K562 (cell line): ENCODE data around the gene MYOM3.

Experiments used
- CHD2 ChIP-seq: IDR thresholded peaks from 2 replicates; pipeline ENCODE4 v1.6.1; 2011; ENCODE audit warnings: low read depth, low read length
- FOXJ3 ChIP-seq: sonication (generic); formaldehyde crosslinking; IDR thresholded peaks from 2 replicates; pipeline ENCODE4 v1.4.0; 2020; ENCODE audit warnings: mild to moderate bottlenecking, missing genetic modification reagents
- ILF3 ChIP-seq: fragments of 450-650 bp; IDR thresholded peaks from 2 replicates; pipeline ENCODE4 v1.6.1; 2018; ENCODE audit warnings: antibody characterized with exemption, mild to moderate bottlenecking, moderate library complexity, borderline replicate concordance
- JUNB ChIP-seq: fragments of 450-650 bp; formaldehyde crosslinking; conservative IDR thresholded peaks from 2 replicates; pipeline ENCODE4 v1.4.0; 2020; ENCODE audit warnings: mild to moderate bottlenecking
- KAT2B ChIP-seq: IDR thresholded peaks from one replicate; pipeline ENCODE4 v1.6.1; 2012; ENCODE audit warnings: low read depth, mild to moderate bottlenecking, control low read depth, inconsistent platforms, low read length, moderate library complexity
- L3MBTL2 ChIP-seq: fragments of 450-650 bp; IDR thresholded peaks from 2 replicates; pipeline ENCODE4 v1.6.1; 2016; ENCODE audit warnings: mild to moderate bottlenecking, moderate library complexity
- NCOA4 ChIP-seq: fragments of 450-650 bp; IDR thresholded peaks from 2 replicates; pipeline ENCODE4 v1.6.1; 2018; ENCODE audit warnings: mild to moderate bottlenecking; ENCODE audit not compliant: partially characterized antibody
- POLR2AphosphoS5 ChIP-seq: IDR thresholded peaks from 2 replicates; pipeline ENCODE4 v1.6.1; 2011; ENCODE audit warnings: mild to moderate bottlenecking, low read depth, low read length, moderate library complexity; ENCODE audit not compliant: control insufficient read depth, insufficient read depth
- ZNF263 ChIP-seq: sonication (generic); formaldehyde crosslinking; IDR thresholded peaks from 2 replicates; pipeline ENCODE4 v1.8.0; 2022; ENCODE audit warnings: mild to moderate bottlenecking, missing genetic modification reagents, borderline replicate concordance
- TF ChIP-seq, protein P1 (sequence below), 3 experiments: IDR thresholded peaks in 2 of 3; conservative IDR thresholded peaks in 1 of 3; 2 replicates each; pipeline ENCODE4 v1.5.1; 2011 to 2012; ENCODE audit warnings: low read length in 3 of 3, mild to moderate bottlenecking in 3 of 3, control low read depth in 2 of 3, improper control_type of control experiment in 1 of 3, inconsistent platforms in 1 of 3, low read depth in 1 of 3, mixed read lengths in 1 of 3, moderate library complexity in 1 of 3; ENCODE audit not compliant: insufficient read depth in 2 of 3
- TF ChIP-seq, protein P2 (sequence below): fragments of 450-650 bp; conservative IDR thresholded peaks from 2 replicates; pipeline ENCODE4 v1.6.1; 2016; ENCODE audit warnings: missing genetic modification characterization, low read depth, mild to moderate bottlenecking, missing compliant biosample characterization, moderate library complexity

DNA sequence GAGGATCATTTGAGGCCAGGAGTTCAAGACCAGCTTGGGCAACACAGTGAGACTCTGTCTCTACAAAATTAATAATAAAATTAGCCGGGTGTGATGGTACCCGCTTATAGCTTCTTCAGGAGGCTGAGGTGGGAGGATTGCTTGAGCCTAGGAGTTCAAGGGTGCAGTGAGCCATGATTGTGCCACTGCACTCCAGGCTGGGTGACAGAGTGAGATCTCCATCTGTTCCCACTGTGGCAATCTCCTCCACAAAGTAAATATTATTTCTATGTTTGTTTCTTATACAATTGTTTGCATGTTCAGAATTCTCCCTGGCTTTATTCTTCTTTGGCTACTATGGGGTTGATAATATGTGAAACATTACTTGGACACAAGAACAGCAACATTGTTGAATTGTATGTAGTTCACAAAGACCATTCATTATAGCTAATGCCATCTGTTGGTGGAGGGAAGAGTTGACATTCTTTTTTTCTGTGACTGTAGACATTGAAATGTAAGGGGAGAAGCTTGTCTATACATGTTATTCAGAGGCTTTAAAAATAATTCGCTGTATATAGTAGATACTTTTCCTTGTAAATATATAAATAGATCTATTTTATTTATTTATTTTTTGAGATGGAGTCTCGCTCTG is 84.0 kb downstream of the MYOM3 start:
- TF ChIP-seq, protein P1, sequence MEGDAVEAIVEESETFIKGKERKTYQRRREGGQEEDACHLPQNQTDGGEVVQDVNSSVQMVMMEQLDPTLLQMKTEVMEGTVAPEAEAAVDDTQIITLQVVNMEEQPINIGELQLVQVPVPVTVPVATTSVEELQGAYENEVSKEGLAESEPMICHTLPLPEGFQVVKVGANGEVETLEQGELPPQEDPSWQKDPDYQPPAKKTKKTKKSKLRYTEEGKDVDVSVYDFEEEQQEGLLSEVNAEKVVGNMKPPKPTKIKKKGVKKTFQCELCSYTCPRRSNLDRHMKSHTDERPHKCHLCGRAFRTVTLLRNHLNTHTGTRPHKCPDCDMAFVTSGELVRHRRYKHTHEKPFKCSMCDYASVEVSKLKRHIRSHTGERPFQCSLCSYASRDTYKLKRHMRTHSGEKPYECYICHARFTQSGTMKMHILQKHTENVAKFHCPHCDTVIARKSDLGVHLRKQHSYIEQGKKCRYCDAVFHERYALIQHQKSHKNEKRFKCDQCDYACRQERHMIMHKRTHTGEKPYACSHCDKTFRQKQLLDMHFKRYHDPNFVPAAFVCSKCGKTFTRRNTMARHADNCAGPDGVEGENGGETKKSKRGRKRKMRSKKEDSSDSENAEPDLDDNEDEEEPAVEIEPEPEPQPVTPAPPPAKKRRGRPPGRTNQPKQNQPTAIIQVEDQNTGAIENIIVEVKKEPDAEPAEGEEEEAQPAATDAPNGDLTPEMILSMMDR (IDR thresholded peaks at IDR 0.05 in 2 of 3, conservative IDR thresholded peaks at IDR 0.05 in 1 of 3; ENCODE audit: insufficient read depth in 2 of 3, low read depth in 1 of 3, low read length in 3 of 3), result peak; percentile 31 to 71 (median 43); a peak in 4 of 6 replicates
- no peak for TF ChIP-seq JUNB (CRISPR knock-in tag)
- TF ChIP-seq KAT2B, result no peak
- TF ChIP-seq ZNF263 (CRISPR knock-in tag), result no peak
- TF ChIP-seq L3MBTL2, result no peak
- TF ChIP-seq NCOA4, result no peak
- TF ChIP-seq ILF3, result no peak
- no peak for TF ChIP-seq FOXJ3 (CRISPR knock-in tag)
- TF ChIP-seq, protein P2, sequence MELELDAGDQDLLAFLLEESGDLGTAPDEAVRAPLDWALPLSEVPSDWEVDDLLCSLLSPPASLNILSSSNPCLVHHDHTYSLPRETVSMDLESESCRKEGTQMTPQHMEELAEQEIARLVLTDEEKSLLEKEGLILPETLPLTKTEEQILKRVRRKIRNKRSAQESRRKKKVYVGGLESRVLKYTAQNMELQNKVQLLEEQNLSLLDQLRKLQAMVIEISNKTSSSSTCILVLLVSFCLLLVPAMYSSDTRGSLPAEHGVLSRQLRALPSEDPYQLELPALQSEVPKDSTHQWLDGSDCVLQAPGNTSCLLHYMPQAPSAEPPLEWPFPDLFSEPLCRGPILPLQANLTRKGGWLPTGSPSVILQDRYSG (tag), result no peak
- TF ChIP-seq POLR2AphosphoS5, result no peak
- TF ChIP-seq CHD2, result no peak
